H9 (cell line): Measurements from ENCODE around the gene KIF26B. TPM values are rescaled to one million over a fixed set of nuclear protein-coding genes. Genes with fewer than 3 reads are reported as not detected.

ENCODE experiments used
- DNase-seq: peaks from one replicate; pipeline ENCODE4 v3.0.0-alpha.2; 2017
- H2AFZ ChIP-seq: one replicate; pipeline ENCODE4 v1.6.1; 2013; ENCODE audit warnings: mild to moderate bottlenecking, low read length, control low read depth, moderate library complexity
- H2AK5ac ChIP-seq: 2 replicates; pipeline ENCODE4 v1.6.1; 2013; ENCODE audit warnings: low read length, control low read depth, mixed read lengths; ENCODE audit not compliant: insufficient read length
- H2BK120ac ChIP-seq: one replicate; pipeline ENCODE4 v1.6.1; 2013; ENCODE audit warnings: low read depth, mild to moderate bottlenecking, low read length, control low read depth, inconsistent platforms; ENCODE audit not compliant: poor library complexity, severe bottlenecking
- H2BK12ac ChIP-seq: 2 replicates; pipeline ENCODE4 v1.6.1; 2013; ENCODE audit warnings: low read length, control low read depth, mixed read lengths, low read depth; ENCODE audit not compliant: insufficient read length
- H2BK15ac ChIP-seq: 2 replicates; pipeline ENCODE4 v1.6.1; 2013; ENCODE audit warnings: low read depth, low read length, control low read depth
- H2BK20ac ChIP-seq: one replicate; pipeline ENCODE4 v1.6.1; 2013; ENCODE audit warnings: low read depth, mild to moderate bottlenecking, low read length, control low read depth, inconsistent platforms; ENCODE audit not compliant: poor library complexity, severe bottlenecking
- H2BK5ac ChIP-seq: 2 replicates; pipeline ENCODE4 v1.6.1; 2013; ENCODE audit warnings: low read length, control low read depth, mixed read lengths; ENCODE audit not compliant: insufficient read length
- H3K14ac ChIP-seq: 2 replicates; pipeline ENCODE4 v1.6.1; 2013; ENCODE audit warnings: low read length, control low read depth; ENCODE audit not compliant: insufficient read depth
- H3K18ac ChIP-seq: 2 replicates; pipeline ENCODE4 v1.6.1; 2013; ENCODE audit warnings: low read depth, mild to moderate bottlenecking, mixed read lengths, low read length, control low read depth; ENCODE audit not compliant: insufficient read length
- H3K23ac ChIP-seq: 2 replicates; pipeline ENCODE4 v1.6.1; 2013; ENCODE audit warnings: low read length, control low read depth, mixed read lengths, low read depth; ENCODE audit not compliant: insufficient read length
- H3K23me2 ChIP-seq: 2 replicates; pipeline ENCODE4 v1.6.1; 2013; ENCODE audit warnings: low read depth, mild to moderate bottlenecking, mixed read lengths, low read length, control low read depth; ENCODE audit not compliant: insufficient read length, poor library complexity, severe bottlenecking
- H3K27ac ChIP-seq: 2 replicates; pipeline ENCODE4 v1.5.1; 2013; ENCODE audit warnings: low read length, control low read depth, mixed read lengths, low read depth; ENCODE audit not compliant: insufficient read length
- H3K27me3 ChIP-seq: 2 replicates; pipeline ENCODE4 v1.6.1; 2013; ENCODE audit warnings: low read length, control low read depth, inconsistent platforms; ENCODE audit not compliant: insufficient read depth
- H3K4ac ChIP-seq: 2 replicates; pipeline ENCODE4 v1.6.1; 2013; ENCODE audit warnings: low read depth, mild to moderate bottlenecking, control low read depth, inconsistent platforms, low read length, moderate library complexity
- H3K4me1 ChIP-seq: 2 replicates; pipeline ENCODE4 v1.6.1; 2013; ENCODE audit warnings: low read length, control low read depth, inconsistent platforms; ENCODE audit not compliant: insufficient read depth
- H3K4me2 ChIP-seq: 2 replicates; pipeline ENCODE4 v1.6.1; 2013; ENCODE audit warnings: low read length, control low read depth, mixed read lengths; ENCODE audit not compliant: insufficient read length, insufficient read depth
- H3K56ac ChIP-seq: 2 replicates; pipeline ENCODE4 v1.6.1; 2013; ENCODE audit warnings: low read depth, mild to moderate bottlenecking, mixed read lengths, low read length, control low read depth; ENCODE audit not compliant: insufficient read length
- H3K79me1 ChIP-seq: 2 replicates; pipeline ENCODE4 v1.6.1; 2013; ENCODE audit warnings: low read depth, mild to moderate bottlenecking, moderate library complexity, low read length, control low read depth, inconsistent platforms; ENCODE audit not compliant: insufficient read depth, poor library complexity, severe bottlenecking
- H3K79me2 ChIP-seq: 2 replicates; pipeline ENCODE4 v1.6.1; 2013; ENCODE audit warnings: low read length, control low read depth, inconsistent platforms; ENCODE audit not compliant: insufficient read depth
- H3K9ac ChIP-seq: 2 replicates; pipeline ENCODE4 v1.6.1; 2013; ENCODE audit warnings: low read length, control low read depth, mixed read lengths; ENCODE audit not compliant: insufficient read length; ENCODE audit errors: extremely low read depth
- H3K9me3 ChIP-seq: one replicate; pipeline ENCODE4 v1.6.1; 2013; ENCODE audit warnings: low read depth, low read length, inconsistent platforms; ENCODE audit not compliant: control insufficient read depth
- H3T11ph ChIP-seq: one replicate; pipeline ENCODE4 v1.6.1; 2013; ENCODE audit warnings: mild to moderate bottlenecking, low read length, control low read depth, inconsistent platforms
- H4K20me1 ChIP-seq: one replicate; pipeline ENCODE4 v1.6.1; 2013; ENCODE audit not compliant: control insufficient read depth, insufficient read length, insufficient read depth
- H4K5ac ChIP-seq: 2 replicates; pipeline ENCODE4 v1.6.1; 2013; ENCODE audit warnings: low read depth, mild to moderate bottlenecking, mixed read lengths, low read length, control low read depth; ENCODE audit not compliant: insufficient read length
- H4K8ac ChIP-seq: replicated peaks from 2 replicates; pipeline ENCODE4 v1.6.1; 2013; ENCODE audit warnings: low read length, control low read depth, mixed read lengths, low read depth; ENCODE audit not compliant: insufficient read length
- H4K91ac ChIP-seq: 2 replicates; pipeline ENCODE4 v1.6.1; 2013; ENCODE audit warnings: low read depth, mild to moderate bottlenecking, moderate library complexity, mixed read lengths, low read length, control low read depth; ENCODE audit not compliant: insufficient read length
- H3K27ac Mint-ChIP-seq, 3 experiments: 2 replicates in 2 of 3; 3 replicates in 1 of 3; pipeline ENCODE4 v1.8.0; 2020 to 2021; ENCODE audit warnings: mixed read lengths in 3 of 3, mild to moderate bottlenecking in 1 of 3, moderate library complexity in 1 of 3
- H3K27me3 Mint-ChIP-seq: 2 replicates; pipeline ENCODE4 v1.8.0; 2021; ENCODE audit warnings: low read depth, mild to moderate bottlenecking, moderate library complexity, mixed read lengths
- H3K36me3 Mint-ChIP-seq, 3 experiments: 2 replicates in 2 of 3; 3 replicates in 1 of 3; pipeline ENCODE4 v1.8.0; 2020 to 2021; ENCODE audit warnings: low read depth in 3 of 3, mixed read lengths in 3 of 3; ENCODE audit not compliant: insufficient read depth in 1 of 3
- H3K4me1 Mint-ChIP-seq, 2 experiments: 2 replicates each; pipeline ENCODE4 v1.8.0; 2020; ENCODE audit warnings: mixed read lengths in 2 of 2
- H3K4me3 Mint-ChIP-seq, 2 experiments: 2 replicates in 1 of 2; 3 replicates in 1 of 2; pipeline ENCODE4 v1.8.0; 2020 to 2021; ENCODE audit warnings: mild to moderate bottlenecking in 2 of 2, mixed read lengths in 2 of 2, moderate library complexity in 1 of 2
- H3K9me3 Mint-ChIP-seq, 2 experiments: 2 replicates in 1 of 2; 3 replicates in 1 of 2; pipeline ENCODE4 v1.8.0; 2020; ENCODE audit warnings: mild to moderate bottlenecking in 2 of 2, mixed read lengths in 2 of 2, moderate library complexity in 1 of 2
- CTCF ChIP-seq: fragments of 200-600 bp; sonication (generic); conservative IDR thresholded peaks from 3 replicates; pipeline ENCODE4 v1.8.0; 2021; ENCODE audit warnings: antibody characterized with exemption, mild to moderate bottlenecking
- WGBS: extraction: QIAGEN DNeasy Blood & Tissue Kit; methylation state at CpG from one replicate; pipeline ENCODE4 v1.1.7; 2013; ENCODE audit warnings: missing lambda C conversion rate, low lambda C conversion rate, mixed read lengths; ENCODE audit not compliant: insufficient read length; ENCODE audit errors: extremely low coverage; 5-methylcytosine and 5-hydroxymethylcytosine counted together
- total RNA-seq: library from RNA; stranded (reverse); gene quantifications from 2 replicates; pipeline ENCODE4 v1.2.1, GENCODE V29; 2021

Gene KIF26B
- total RNA-seq, 1 experiment from 2014 or later = 0.13 TPM

GRCh38 chr1:245113649-245114048 lies 41.1 kb upstream of the KIF26B start:
- H2BK5ac ChIP-seq = no peak overlapping the region
- Mint-ChIP-seq H3K27me3 (no peaks in the 10 kb centered on the region), H3K36me3 (no peaks in the 10 kb centered on the region), H3K27ac (no peak overlapping the region; a peak in 1 of 7 replicates), H3K4me3 (no peak overlapping the region), H3K4me1 (no peaks in the 10 kb centered on the region; a peak in 1 of 4 replicates), H3K9me3 (no peaks in the 10 kb centered on the region)
- H3K79me1 ChIP-seq = no peaks in the 10 kb centered on the region
- H4K5ac ChIP-seq = no peak overlapping the region
- WGBS = no CpG with 5 or more reads among the region's 9 CpGs
- H3K23ac ChIP-seq = no peak overlapping the region
- H3K23me2 ChIP-seq = no peaks in the 10 kb centered on the region
- H3K79me2 ChIP-seq = no peaks in the 10 kb centered on the region
- H3K9me3 ChIP-seq = no peaks in the 10 kb centered on the region
- no peak overlapping the region for H2BK120ac ChIP-seq
- no peak overlapping the region for H3K18ac ChIP-seq
- no peaks in the 10 kb centered on the region for H4K20me1 ChIP-seq
- no peak overlapping the region for H2AK5ac ChIP-seq
- H3K4ac ChIP-seq = no peak overlapping the region
- H3K27ac ChIP-seq = no peak overlapping the region
- H2BK20ac ChIP-seq = no peak overlapping the region
- H4K8ac ChIP-seq = no peak overlapping the region
- H3K4me1 ChIP-seq = no peaks in the 10 kb centered on the region
- H3K4me2 ChIP-seq = no peak overlapping the region
- no peak overlapping the region for H3K14ac ChIP-seq
- H3K27me3 ChIP-seq = no peaks in the 10 kb centered on the region; the same call in 1 of the 2 replicates
- no peak overlapping the region for H2AFZ ChIP-seq
- H3T11ph ChIP-seq = no peak overlapping the region
- H3K9ac ChIP-seq = no peak overlapping the region
- H2BK15ac ChIP-seq = no peak overlapping the region
- no peak for TF ChIP-seq CTCF
- no peak overlapping the region for H2BK12ac ChIP-seq
- no peak for DNase-seq
- no peak overlapping the region for H4K91ac ChIP-seq
- no peak overlapping the region for H3K56ac ChIP-seq
